GM21786 (cell line): ENCODE data around the gene FGF21.

ENCODE experiments used
- ATAC-seq: cut with Tn5 transposase; IDR thresholded peaks from one replicate; pipeline ENCODE4 v1.9.1; 2021; ENCODE audit not compliant: unreplicated experiment

Gene FGF21

GRCh38 chr19:48728911-48729664, 26.2 kb upstream of the FGF21 start:
- ATAC-seq, result no peak

DNA sequence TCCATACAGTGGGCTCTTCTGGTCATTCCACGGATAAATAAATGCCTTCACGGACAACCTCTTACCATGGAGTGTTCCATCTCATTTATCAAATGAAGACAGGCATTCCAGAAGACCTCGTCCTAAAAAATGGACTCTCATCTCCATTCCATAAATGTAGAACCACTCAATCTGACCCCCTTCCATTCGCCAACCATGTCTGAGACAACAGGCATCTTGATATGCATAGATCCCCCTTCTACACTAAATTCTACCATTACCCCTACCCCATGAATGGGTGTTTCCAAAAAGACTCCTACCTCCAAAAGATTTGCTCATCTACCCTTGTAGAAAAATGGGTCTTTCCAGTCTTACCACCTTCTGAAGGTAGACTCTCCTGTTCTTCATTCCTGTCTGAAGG, 23.9 kb upstream of the FGF21 start:
- no peak for ATAC-seq

GRCh38 chr19:48734625-48735024, 20.7 kb upstream of the FGF21 start:
- ATAC-seq, result no peak

- ATAC-seq, result no peak
These were observed 20.2 kb upstream of the FGF21 start for GRCh38 chr19:48735031-48735615.

GRCh38 chr19:48737360-48737998, 17.8 kb upstream of the FGF21 start:
- ATAC-seq, result no peak

GRCh38 chr19:48738557-48739403, 16.5 kb upstream of the FGF21 start:
- peak; percentile 61 for ATAC-seq

DNA sequence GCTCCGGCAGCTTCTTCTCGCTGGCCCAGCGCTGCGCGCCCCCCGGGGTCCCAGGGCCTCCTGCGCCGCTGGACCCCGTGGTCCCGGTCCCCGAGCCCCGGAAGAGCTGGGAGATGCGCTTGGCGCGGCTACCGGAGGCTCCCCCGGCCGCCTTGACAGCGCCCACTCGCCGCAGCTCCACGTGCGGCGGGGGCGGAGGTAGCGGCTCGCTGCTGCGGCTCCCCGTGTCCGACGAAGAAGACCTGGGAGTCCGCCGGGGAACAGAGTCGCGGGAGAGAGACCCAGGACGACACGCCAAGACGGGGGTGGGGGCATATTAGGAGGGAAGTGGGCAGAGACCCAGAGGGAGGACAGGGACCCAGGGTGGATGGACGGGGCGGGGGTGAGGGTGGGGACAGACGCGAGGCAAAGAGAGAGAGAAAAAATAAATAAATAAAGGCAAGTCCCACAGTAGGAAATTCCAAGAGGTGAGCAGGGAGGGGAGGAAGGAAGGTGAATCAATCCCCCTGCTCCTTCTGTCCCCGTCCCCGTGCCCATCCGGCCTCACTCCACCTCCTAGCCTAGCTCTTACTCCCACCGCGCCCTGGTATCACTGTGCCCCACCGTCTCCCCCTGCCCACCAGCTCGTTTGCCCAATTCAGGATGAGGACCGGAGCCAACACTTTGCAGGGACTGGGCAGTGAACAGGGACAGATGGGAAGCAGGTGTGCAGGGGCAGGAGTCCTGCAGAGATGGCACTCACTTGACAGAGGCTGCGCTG, 15.7 kb upstream of the FGF21 start:
- ATAC-seq, result no peak

DNA sequence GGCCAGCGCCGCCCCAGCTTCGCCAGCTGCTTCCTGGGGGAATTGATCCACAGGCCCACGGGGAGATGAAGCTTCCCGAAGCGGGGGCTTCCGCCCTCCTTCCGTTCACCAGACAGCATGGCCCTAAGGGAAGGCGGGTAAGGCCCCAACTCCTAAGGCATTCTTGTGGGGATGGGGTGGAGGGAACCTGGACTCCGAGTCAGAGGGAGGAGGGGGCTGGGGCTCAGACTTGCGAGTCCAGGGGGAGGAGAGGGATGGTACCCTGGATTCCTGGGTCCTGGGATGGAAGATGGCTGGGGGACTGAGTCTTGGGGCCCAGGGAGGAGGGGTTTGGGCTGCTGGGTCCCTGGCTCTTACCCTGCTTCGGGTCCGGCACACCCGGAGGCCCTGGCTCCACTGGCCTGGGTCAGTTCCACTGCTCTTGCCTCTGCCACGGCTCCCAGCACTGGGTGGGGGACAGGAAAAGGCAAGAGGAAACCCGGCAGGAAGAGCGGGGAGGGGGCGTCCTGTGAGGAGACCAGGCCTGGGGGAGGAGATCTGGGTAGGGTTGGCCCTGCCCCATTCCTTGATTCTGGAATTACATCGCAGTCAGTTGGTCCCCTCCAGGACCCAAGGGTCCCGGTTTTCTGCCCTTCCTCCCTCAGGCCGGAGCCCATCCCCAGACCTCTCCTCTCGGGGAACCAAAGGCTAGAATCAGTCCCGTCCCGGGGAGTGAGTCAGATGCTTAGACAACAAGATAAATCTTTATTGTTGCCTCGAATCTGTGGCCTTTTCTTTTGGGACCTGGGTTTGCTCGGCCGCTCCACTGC, 15.0 kb upstream of the FGF21 start, which contains the start of gene RASIP1:
RASIP1 (minus strand) TSS at position 447 of the 809 bp plus-strand sequence; CDS start at position 119, 328 bp downstream.
- no peak for ATAC-seq

DNA sequence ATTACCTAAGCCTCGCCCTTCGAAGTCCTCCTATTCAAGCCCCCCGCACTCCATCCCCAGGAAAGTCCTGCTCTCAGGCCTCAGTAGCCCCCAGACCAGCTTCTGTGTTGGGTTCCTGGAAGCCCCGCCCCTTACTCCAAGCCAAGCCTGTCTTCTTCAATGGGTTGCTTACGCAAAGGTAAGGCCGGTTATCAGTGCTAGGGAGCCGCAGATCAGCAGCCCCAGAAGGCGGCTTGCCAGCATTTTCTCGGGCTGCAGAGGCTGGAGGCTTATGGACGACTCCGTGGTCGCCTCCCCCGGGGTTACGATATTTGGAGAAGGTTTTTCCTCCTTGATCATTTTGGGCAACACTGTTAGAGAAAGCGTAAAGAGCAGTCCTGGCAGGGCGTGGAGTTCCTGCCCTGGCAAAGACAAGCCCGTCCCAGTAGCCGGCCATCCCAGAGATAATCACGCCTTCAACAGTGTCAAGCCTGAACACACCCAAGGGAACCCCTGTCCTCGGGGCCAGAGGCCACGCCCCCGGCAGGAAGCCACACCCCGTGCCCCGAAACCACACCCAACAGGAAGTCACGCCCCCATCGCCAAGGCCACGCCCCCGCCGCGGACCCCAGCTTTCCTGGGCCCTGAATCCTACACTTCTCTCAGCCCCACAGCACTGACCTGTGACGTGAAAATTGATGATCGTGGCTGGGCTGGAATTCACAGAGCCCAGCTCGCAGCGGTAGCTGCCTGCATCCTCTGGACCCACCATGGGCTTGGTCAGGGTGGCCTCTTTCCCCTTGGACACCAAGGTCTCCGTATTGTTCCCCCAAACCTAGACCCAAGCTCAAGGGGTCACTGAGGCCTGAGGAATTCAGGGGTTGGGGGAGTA, 14.0 kb upstream of the FGF21 start:
- no peak for ATAC-seq

DNA sequence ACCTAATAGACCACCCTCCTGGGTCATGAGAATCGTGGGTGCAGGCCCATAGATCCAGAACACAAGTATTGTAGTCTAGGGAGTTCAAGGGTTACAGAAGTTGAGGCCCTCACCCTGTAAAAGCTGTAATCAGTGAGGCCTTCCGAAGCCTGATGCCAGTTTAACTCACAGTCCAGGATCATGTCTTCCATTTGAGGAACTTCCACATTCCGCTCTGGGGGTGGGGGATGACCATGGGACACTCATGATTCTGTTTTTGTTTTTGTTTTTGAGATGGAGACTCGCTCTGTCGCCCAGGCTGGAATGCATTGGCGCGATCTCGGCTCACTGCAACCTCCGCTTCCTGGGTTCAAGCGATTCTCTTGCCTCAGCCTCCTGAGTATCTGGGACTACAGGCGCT, 13.2 kb upstream of the FGF21 start:
- ATAC-seq, result no peak

DNA sequence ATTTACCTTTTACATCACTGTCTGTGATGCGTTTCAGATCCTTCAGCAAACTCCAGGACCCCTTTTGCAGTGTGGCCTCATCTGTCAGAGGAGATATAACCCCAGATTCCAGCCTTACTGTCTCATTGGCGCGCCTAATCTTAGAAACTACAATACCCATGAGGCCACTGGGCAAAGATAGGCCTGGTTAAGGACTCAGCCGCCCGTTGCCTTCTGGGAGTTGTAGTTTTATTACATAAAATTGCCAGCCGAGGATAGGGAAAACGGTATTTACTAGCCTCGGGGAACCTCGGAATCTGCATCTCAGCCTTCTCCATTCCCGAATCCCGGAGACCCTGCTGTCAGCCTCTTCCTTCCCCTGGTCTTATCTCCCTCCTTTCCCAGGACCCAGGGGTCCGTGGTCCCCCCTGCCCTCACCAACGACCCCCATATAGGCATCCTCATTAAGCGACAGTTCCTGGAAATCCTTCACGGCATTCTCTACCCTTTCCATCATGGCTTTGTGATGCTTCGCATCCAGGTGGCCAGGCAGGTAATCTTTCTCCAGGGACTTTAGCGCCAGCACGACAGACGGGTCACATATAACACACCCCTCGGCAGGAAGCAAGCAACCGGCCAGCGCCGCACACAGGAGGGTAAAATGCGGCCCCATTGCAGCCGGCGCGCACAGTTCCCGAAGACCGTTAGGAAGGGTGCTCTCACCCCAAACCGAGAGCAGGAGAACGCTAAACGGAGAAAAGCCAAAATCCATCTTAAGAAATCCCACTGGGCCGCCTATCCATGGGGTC, 9.9 kb upstream of the FGF21 start:
- ATAC-seq, result peak; percentile 43

GRCh38 chr19:48746110-48746509, 9.2 kb upstream of the FGF21 start:
- ATAC-seq, result no peak

GRCh38 chr19:48746738-48747575, 8.4 kb upstream of the FGF21 start, which contains the start of gene IZUMO1:
IZUMO1 (minus strand) TSS chr19:48746909; CDS start chr19:48745859, 1,050 bp downstream.
- ATAC-seq, result no peak

DNA sequence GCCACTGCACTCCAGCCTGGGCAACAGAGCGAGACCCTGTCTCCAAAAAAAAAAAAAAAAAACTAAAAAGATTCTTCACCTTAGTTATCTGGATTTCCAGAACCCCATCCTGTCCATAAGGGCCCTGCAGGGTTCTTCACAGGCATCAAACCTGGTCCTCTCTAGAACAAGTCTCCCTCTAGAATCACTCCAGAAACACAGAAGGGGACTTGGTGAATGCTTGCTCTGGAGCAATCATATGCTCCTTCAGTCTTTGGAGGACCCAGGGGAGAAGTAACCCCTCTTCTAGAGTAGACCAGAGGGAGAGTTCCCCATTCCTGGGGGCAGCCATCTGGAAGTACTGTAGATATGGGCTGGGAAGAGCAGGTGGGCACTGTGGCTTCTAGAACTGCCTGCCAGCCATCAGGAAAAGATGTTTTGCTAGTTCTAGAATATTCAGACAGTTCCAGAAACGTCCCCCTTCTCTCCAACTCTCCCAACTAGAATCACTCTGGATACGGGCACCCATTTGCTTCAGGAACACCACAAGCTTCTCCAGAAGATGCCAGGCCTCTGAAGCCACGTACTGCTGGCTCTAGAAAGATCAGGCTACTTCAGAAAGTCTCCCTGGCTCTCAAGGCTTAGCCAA, 5.6 kb upstream of the FGF21 start:
- no peak for ATAC-seq

- ATAC-seq, result no peak
These were observed 5.0 kb upstream of the FGF21 start for GRCh38 chr19:48750351-48750750.

DNA sequence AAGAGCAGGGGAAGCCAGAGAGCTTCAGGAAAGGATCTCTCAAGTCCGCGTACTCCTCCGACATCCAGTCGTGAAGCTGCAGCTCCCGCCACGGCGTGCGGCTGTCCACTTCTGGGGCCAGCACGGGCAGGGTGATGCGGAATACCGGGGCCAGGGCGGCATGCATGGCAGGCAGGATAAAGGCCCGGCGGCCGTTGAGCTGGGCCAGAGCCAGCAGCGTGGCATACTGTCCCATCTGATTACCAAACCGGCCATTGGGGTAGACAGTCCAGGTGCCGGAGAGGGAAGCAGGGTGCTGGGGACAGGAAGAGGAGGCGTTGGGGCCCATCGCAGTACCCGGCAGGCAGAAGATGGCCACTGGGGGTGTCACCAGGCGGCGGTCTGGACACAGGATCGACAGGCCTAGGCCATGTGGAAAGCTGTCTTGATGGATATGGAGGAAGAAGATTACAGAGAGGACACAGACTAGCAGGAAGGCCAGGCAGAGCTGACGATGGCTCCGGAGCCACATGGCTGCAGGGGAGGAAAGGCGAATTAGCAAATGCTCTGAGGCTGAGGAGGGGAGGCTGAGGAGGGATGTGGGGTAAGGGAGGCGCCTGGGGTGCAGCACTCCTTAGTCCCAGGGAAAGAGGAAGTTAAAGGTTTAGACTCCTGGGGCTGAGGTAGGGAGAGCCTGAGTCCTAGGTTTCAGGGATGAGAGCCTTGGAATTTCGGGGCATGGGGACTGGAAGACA, 4.4 kb upstream of the FGF21 start:
- no peak for ATAC-seq
